Astrocyte (in vitro differentiated cells and primary cell): ENCODE results near the gene COL5A2. TPM values are rescaled to one million over a fixed set of nuclear protein-coding genes. Genes with fewer than 3 reads are reported as not detected.

ENCODE experiments used
- DNase-seq: peaks from one replicate; pipeline ENCODE4 v3.0.0-alpha.2; 2010; ENCODE audit warnings: low read depth
- FAIRE-seq: peaks from 2 replicates; lab custom pipeline; 2011; peaks lifted over from hg19 to GRCh38; lab: Jason Lieb, UNC
- H2AFZ ChIP-seq: 2 replicates; pipeline ENCODE4 v1.6.0; 2012; ENCODE audit warnings: low read depth, low read length, inconsistent platforms
- H3K27ac ChIP-seq: 2 replicates; pipeline ENCODE4 v1.5.1; 2011; ENCODE audit warnings: low read depth, low read length, inconsistent platforms
- H3K27me3 ChIP-seq: 2 replicates; pipeline ENCODE4 v1.6.0; 2011; ENCODE audit warnings: low read length, inconsistent platforms; ENCODE audit not compliant: insufficient read depth
- H3K36me3 ChIP-seq: 2 replicates; pipeline ENCODE4 v1.5.1; 2011; ENCODE audit warnings: low read length, inconsistent platforms; ENCODE audit not compliant: insufficient read depth
- H3K4me1 ChIP-seq: 2 replicates; pipeline ENCODE4 v1.5.1; 2011; ENCODE audit warnings: low read length, inconsistent platforms; ENCODE audit not compliant: insufficient read depth
- H3K4me2 ChIP-seq: 2 replicates; pipeline ENCODE4 v1.6.0; 2012; ENCODE audit warnings: low read length, inconsistent platforms
- H3K4me3 ChIP-seq: 2 replicates; pipeline ENCODE4 v1.5.1; 2011; ENCODE audit warnings: low read depth, mild to moderate bottlenecking, low read length, inconsistent platforms; ENCODE audit not compliant: insufficient read depth
- H3K79me2 ChIP-seq: 2 replicates; pipeline ENCODE4 v1.6.0; 2012; ENCODE audit warnings: mild to moderate bottlenecking, low read length, inconsistent platforms; ENCODE audit not compliant: insufficient read depth
- H3K9ac ChIP-seq: 2 replicates; pipeline ENCODE4 v1.6.0; 2012; ENCODE audit warnings: mild to moderate bottlenecking, low read length, inconsistent platforms
- H3K9me3 ChIP-seq: 2 replicates; pipeline ENCODE4 v1.5.1; 2012; ENCODE audit warnings: low read depth, mild to moderate bottlenecking, low read length, inconsistent platforms; ENCODE audit not compliant: insufficient read depth
- H4K20me1 ChIP-seq: 2 replicates; pipeline ENCODE4 v1.6.0; 2012; ENCODE audit warnings: low read length, inconsistent platforms; ENCODE audit not compliant: insufficient read depth
- H3K27ac Mint-ChIP-seq: one replicate; pipeline ENCODE4 v1.8.0; 2021; ENCODE audit warnings: mild to moderate bottlenecking, mixed read lengths; ENCODE audit not compliant: unreplicated experiment
- H3K27me3 Mint-ChIP-seq: one replicate; pipeline ENCODE4 v1.8.0; 2021; ENCODE audit warnings: low read depth, mixed read lengths; ENCODE audit not compliant: unreplicated experiment
- H3K36me3 Mint-ChIP-seq: one replicate; pipeline ENCODE4 v1.8.0; 2021; ENCODE audit warnings: low read depth, mixed read lengths; ENCODE audit not compliant: unreplicated experiment
- H3K4me1 Mint-ChIP-seq: one replicate; pipeline ENCODE4 v1.8.0; 2021; ENCODE audit warnings: low read depth, mixed read lengths; ENCODE audit not compliant: unreplicated experiment
- H3K4me3 Mint-ChIP-seq: one replicate; pipeline ENCODE4 v1.8.0; 2021; ENCODE audit warnings: mild to moderate bottlenecking, moderate library complexity, mixed read lengths; ENCODE audit not compliant: unreplicated experiment
- H3K9me3 Mint-ChIP-seq: one replicate; pipeline ENCODE4 v1.8.0; 2021; ENCODE audit warnings: mild to moderate bottlenecking, mixed read lengths; ENCODE audit not compliant: unreplicated experiment
- CTCF ChIP-seq: IDR thresholded peaks from 2 replicates; pipeline ENCODE4 v1.5.1; 2011; ENCODE audit warnings: low read depth, mild to moderate bottlenecking, inconsistent platforms, low read length, moderate library complexity; ENCODE audit not compliant: insufficient read depth
- EZH2 ChIP-seq: IDR thresholded peaks from 2 replicates; pipeline ENCODE4 v1.6.1; 2012; ENCODE audit warnings: mild to moderate bottlenecking, low read length, inconsistent platforms; ENCODE audit not compliant: insufficient read depth
- total RNA-seq: library from RNA; stranded (reverse); gene quantifications from 2 replicates; pipeline ENCODE4 v1.2.1, GENCODE V29; 2021

The COL5A2 gene
- total RNA-seq, 1 donor from 2014 or later, result 429 TPM

GRCh38 chr2:189086250-189086649, 93.3 kb downstream of the COL5A2 start:
- H3K9ac ChIP-seq, result no peak overlapping the region
- no peak overlapping the region for H2AFZ ChIP-seq
- H3K4me1 Mint-ChIP-seq, result peaks cover 12% of the 10 kb centered on the region
- H3K4me3 Mint-ChIP-seq, result no peak overlapping the region
- peaks cover 15% of the 10 kb centered on the region for H3K36me3 Mint-ChIP-seq
- H3K9me3 Mint-ChIP-seq, result no peaks in the 10 kb centered on the region
- H3K27ac Mint-ChIP-seq, result no peak overlapping the region
- no peak for TF ChIP-seq EZH2
- TF ChIP-seq CTCF, result no peak
- FAIRE-seq, result no peak
- H3K36me3 ChIP-seq, result peaks cover 63% of the 10 kb centered on the region
- H3K9me3 ChIP-seq, result no peaks in the 10 kb centered on the region
- peaks cover 10% of the 10 kb centered on the region for H3K4me1 ChIP-seq
- no peak for DNase-seq
- H3K4me2 ChIP-seq, result no peak overlapping the region
- H3K27me3 Mint-ChIP-seq, result no peaks in the 10 kb centered on the region
- H4K20me1 ChIP-seq, result no peaks in the 10 kb centered on the region
- H3K27me3 ChIP-seq, result no peaks in the 10 kb centered on the region
- H3K79me2 ChIP-seq, result no peaks in the 10 kb centered on the region
- H3K4me3 ChIP-seq, result no peak overlapping the region
- peak overlapping the region; percentile 61 for H3K27ac ChIP-seq

GRCh38 chr2:189083606-189084005, 96.0 kb downstream of the COL5A2 start:
- no peak overlapping the region for H3K4me3 ChIP-seq
- Mint-ChIP-seq H3K27me3 (no peaks in the 10 kb centered on the region), H3K9me3 (no peaks in the 10 kb centered on the region), H3K4me3 (no peak overlapping the region), H3K27ac (no peak overlapping the region), H3K36me3 (peaks cover 9% of the 10 kb centered on the region), H3K4me1 (peaks cover 10% of the 10 kb centered on the region)
- H3K27ac ChIP-seq, result no peak overlapping the region
- peaks cover 10% of the 10 kb centered on the region for H3K4me1 ChIP-seq
- H3K79me2 ChIP-seq, result no peaks in the 10 kb centered on the region
- H2AFZ ChIP-seq, result no peak overlapping the region
- H3K9ac ChIP-seq, result no peak overlapping the region
- DNase-seq, result no peak
- no peak for TF ChIP-seq CTCF
- no peak for TF ChIP-seq EZH2
- H3K4me2 ChIP-seq, result no peak overlapping the region
- H4K20me1 ChIP-seq, result no peaks in the 10 kb centered on the region
- no peak for FAIRE-seq
- no peaks in the 10 kb centered on the region for H3K9me3 ChIP-seq
- no peaks in the 10 kb centered on the region for H3K27me3 ChIP-seq
- H3K36me3 ChIP-seq, result peaks cover 66% of the 10 kb centered on the region

GRCh38 chr2:189083106-189083505, 96.5 kb downstream of the COL5A2 start:
- Histone ChIP-seq H3K4me2 (no peak overlapping the region), H3K27me3 (no peaks in the 10 kb centered on the region), H3K4me3 (no peak overlapping the region), H3K9ac (no peak overlapping the region), H3K36me3 (peaks cover 67% of the 10 kb centered on the region), H3K4me1 (peaks cover 10% of the 10 kb centered on the region), H3K79me2 (no peaks in the 10 kb centered on the region), H2AFZ (no peak overlapping the region), H3K27ac (no peak overlapping the region), H4K20me1 (no peaks in the 10 kb centered on the region), H3K9me3 (no peaks in the 10 kb centered on the region)
- H3K4me3 Mint-ChIP-seq, result no peak overlapping the region
- peaks cover 14% of the 10 kb centered on the region for H3K36me3 Mint-ChIP-seq
- FAIRE-seq, result no peak
- H3K27ac Mint-ChIP-seq, result no peak overlapping the region
- TF ChIP-seq CTCF, result no peak
- TF ChIP-seq EZH2, result no peak
- DNase-seq, result no peak
- peaks cover 10% of the 10 kb centered on the region for H3K4me1 Mint-ChIP-seq
- no peaks in the 10 kb centered on the region for H3K27me3 Mint-ChIP-seq
- no peaks in the 10 kb centered on the region for H3K9me3 Mint-ChIP-seq
